Measurements from ENCODE around the gene THSD4. TPM values are rescaled to one million over a fixed set of nuclear protein-coding genes. Genes with fewer than 3 reads are reported as not detected.

Gene THSD4
- total and polyA plus RNA-seq, 2 donors (not counting 1 experiment from before 2014, with no cell fraction given): 43.1 to 95.5 TPM

DNA sequence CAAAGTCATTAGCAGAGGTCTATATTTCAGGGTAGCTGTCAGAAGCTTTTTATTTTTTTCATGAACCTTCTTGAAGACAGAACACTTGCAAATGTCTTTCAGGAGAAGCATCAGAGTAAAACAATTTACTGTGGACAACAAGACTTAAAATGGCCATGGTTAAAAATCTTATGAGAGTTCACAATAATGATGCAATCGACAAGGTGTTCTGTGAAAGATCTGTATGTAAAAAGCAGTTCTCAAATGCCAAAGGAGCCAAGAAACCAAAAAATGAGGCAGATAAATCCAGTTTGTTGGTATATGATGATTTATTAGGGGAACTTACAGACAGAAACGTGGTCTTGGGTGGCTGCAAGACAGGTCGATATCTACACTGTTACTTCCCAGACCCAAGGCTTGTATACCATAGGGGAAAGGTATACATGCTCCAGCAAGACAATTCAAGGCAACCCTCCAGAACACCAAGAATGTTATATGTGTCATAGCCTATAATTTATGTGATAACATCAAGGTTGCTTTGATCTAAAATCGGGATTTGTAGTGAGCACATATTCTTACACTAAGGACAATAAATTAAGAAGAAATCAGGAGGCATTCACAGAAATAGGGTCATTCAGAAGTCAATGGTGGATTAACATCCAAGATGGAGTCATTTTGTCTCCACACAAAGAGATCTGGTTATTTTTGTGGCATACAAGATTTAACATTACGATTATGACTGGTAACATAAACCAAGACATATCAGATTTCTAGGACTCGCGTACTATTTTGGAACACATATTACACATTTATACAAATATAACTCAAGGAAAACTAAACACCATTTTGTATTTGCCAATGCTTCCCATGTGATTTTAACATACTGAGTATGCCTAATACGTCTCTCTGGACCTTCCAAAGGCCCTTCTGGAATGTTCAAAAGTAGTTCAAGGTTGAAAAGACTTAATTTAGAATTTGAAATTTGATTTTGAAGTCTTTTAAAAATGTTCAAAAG is 316.4 kb downstream of the THSD4 start:
- no peaks in the 10 kb centered on the region for H3K27me3 ChIP-seq (ENCODE audit: control insufficient read depth, insufficient read depth, low read length)
- H4K20me1 ChIP-seq (ENCODE audit: control insufficient read depth, extremely low read depth, insufficient read depth, low read length): no peaks in the 10 kb centered on the region
- H3K4me3 ChIP-seq (replicated peaks in 1 of 4; ENCODE audit: control extremely low read depth in 1 of 4, insufficient read depth in 1 of 4, low read depth in 3 of 4, low read length in 4 of 4): no peak overlapping the region
- DNase-seq (ENCODE audit: low read depth in 2 of 2): peak in 1 of 2 donors; percentile 74
- no peaks in the 10 kb centered on the region for H3K4me1 ChIP-seq (ENCODE audit: control insufficient read depth, extremely low read depth, insufficient read depth, low read length)
- no peaks in the 10 kb centered on the region for H3K9me3 ChIP-seq (ENCODE audit: control insufficient read depth, insufficient read depth, low read depth, low read length)
- no peak overlapping the region for H3K27ac ChIP-seq (ENCODE audit: insufficient read depth, low read length)
- no peak overlapping the region for H2AFZ ChIP-seq (ENCODE audit: low read length)
- no peak overlapping the region for H3K4me2 ChIP-seq (ENCODE audit: extremely low read depth, insufficient read depth, low read length)
- no peaks in the 10 kb centered on the region for H3K36me3 ChIP-seq (ENCODE audit: control insufficient read depth, insufficient read depth, low read length)
- H3K9ac ChIP-seq (ENCODE audit: insufficient read depth, low read length): no peak overlapping the region
- TF ChIP-seq, protein P1, sequence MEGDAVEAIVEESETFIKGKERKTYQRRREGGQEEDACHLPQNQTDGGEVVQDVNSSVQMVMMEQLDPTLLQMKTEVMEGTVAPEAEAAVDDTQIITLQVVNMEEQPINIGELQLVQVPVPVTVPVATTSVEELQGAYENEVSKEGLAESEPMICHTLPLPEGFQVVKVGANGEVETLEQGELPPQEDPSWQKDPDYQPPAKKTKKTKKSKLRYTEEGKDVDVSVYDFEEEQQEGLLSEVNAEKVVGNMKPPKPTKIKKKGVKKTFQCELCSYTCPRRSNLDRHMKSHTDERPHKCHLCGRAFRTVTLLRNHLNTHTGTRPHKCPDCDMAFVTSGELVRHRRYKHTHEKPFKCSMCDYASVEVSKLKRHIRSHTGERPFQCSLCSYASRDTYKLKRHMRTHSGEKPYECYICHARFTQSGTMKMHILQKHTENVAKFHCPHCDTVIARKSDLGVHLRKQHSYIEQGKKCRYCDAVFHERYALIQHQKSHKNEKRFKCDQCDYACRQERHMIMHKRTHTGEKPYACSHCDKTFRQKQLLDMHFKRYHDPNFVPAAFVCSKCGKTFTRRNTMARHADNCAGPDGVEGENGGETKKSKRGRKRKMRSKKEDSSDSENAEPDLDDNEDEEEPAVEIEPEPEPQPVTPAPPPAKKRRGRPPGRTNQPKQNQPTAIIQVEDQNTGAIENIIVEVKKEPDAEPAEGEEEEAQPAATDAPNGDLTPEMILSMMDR (conservative IDR thresholded peaks at IDR 0.05 in 1 of 2, IDR thresholded peaks at IDR 0.05 in 1 of 2; ENCODE audit: low read depth in 1 of 2, low read length in 2 of 2): no peak
- TF ChIP-seq EZH2 (IDR thresholded peaks at IDR 0.05; ENCODE audit: low read length, missing control alignments): no peak
- no peaks in the 10 kb centered on the region for H3K79me2 ChIP-seq (ENCODE audit: control insufficient read depth, insufficient read depth, low read length)

DNA sequence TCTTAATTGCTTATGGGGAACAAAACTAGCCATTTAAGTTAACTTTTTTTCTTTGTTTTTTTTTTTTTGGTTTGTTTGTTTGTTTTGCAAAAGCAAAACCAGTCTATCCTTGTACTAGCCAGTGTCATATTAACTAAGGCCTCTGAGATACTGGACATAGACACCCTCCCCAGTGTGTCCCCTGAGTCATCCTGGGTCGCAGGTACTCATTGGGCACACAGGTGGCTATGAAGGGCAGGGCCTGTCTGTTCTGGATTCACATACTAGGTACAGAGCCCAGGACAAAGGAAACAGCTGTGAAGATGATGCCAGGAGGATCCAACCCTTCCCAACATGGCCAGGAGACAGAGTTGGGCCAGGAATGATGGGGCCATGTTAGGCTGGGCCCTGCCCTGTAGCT is 318.1 kb downstream of the THSD4 start:
- no peak overlapping the region for H3K27ac ChIP-seq (ENCODE audit: insufficient read depth, low read length)
- H3K36me3 ChIP-seq (ENCODE audit: control insufficient read depth, insufficient read depth, low read length): no peaks in the 10 kb centered on the region
- no peak overlapping the region for H3K4me2 ChIP-seq (ENCODE audit: extremely low read depth, insufficient read depth, low read length)
- H4K20me1 ChIP-seq (ENCODE audit: control insufficient read depth, extremely low read depth, insufficient read depth, low read length): no peaks in the 10 kb centered on the region
- H2AFZ ChIP-seq (ENCODE audit: low read length): no peak overlapping the region
- H3K4me1 ChIP-seq (ENCODE audit: control insufficient read depth, extremely low read depth, insufficient read depth, low read length): no peaks in the 10 kb centered on the region
- TF ChIP-seq EZH2 (IDR thresholded peaks at IDR 0.05; ENCODE audit: low read length, missing control alignments): no peak
- TF ChIP-seq, protein P1 (conservative IDR thresholded peaks at IDR 0.05 in 1 of 2, IDR thresholded peaks at IDR 0.05 in 1 of 2; ENCODE audit: low read depth in 1 of 2, low read length in 2 of 2): no peak
- no peak overlapping the region for H3K9ac ChIP-seq (ENCODE audit: insufficient read depth, low read length)
- no peak for DNase-seq (ENCODE audit: low read depth in 2 of 2)
- no peaks in the 10 kb centered on the region for H3K27me3 ChIP-seq (ENCODE audit: control insufficient read depth, insufficient read depth, low read length)
- H3K9me3 ChIP-seq (ENCODE audit: control insufficient read depth, insufficient read depth, low read depth, low read length): no peaks in the 10 kb centered on the region
- H3K79me2 ChIP-seq (ENCODE audit: control insufficient read depth, insufficient read depth, low read length): no peaks in the 10 kb centered on the region
- H3K4me3 ChIP-seq (replicated peaks in 1 of 4; ENCODE audit: control extremely low read depth in 1 of 4, insufficient read depth in 1 of 4, low read depth in 3 of 4, low read length in 4 of 4): no peak overlapping the region

DNA sequence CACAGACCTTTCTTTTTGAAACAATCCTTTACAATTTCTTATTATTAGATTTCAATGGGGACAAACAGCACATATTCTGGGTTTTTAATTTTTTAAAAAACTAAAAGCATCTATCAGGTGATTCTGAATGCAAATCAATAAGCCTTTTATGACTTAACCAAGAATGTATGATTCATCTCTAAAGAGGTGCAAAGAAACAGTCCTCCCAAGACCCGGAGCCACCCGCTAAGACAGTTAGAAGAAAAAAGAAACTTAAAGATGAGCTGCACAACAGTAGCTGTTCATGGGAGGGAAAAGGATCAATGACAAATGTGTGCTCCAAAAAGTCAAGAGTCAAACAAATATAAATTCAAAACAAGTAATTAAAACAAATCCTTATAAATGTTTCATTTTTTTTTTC is 319.5 kb downstream of the THSD4 start:
- no peak overlapping the region for H3K27ac ChIP-seq (ENCODE audit: insufficient read depth, low read length)
- no peaks in the 10 kb centered on the region for H3K27me3 ChIP-seq (ENCODE audit: control insufficient read depth, insufficient read depth, low read length)
- H3K4me2 ChIP-seq (ENCODE audit: extremely low read depth, insufficient read depth, low read length): no peak overlapping the region
- H2AFZ ChIP-seq (ENCODE audit: low read length): no peak overlapping the region
- H3K9ac ChIP-seq (ENCODE audit: insufficient read depth, low read length): no peak overlapping the region
- no peaks in the 10 kb centered on the region for H4K20me1 ChIP-seq (ENCODE audit: control insufficient read depth, extremely low read depth, insufficient read depth, low read length)
- H3K4me1 ChIP-seq (ENCODE audit: control insufficient read depth, extremely low read depth, insufficient read depth, low read length): no peaks in the 10 kb centered on the region
- H3K36me3 ChIP-seq (ENCODE audit: control insufficient read depth, insufficient read depth, low read length): no peaks in the 10 kb centered on the region
- no peaks in the 10 kb centered on the region for H3K9me3 ChIP-seq (ENCODE audit: control insufficient read depth, insufficient read depth, low read depth, low read length)
- TF ChIP-seq EZH2 (IDR thresholded peaks at IDR 0.05; ENCODE audit: low read length, missing control alignments): no peak
- TF ChIP-seq, protein P1 (conservative IDR thresholded peaks at IDR 0.05 in 1 of 2, IDR thresholded peaks at IDR 0.05 in 1 of 2; ENCODE audit: low read depth in 1 of 2, low read length in 2 of 2): no peak
- H3K79me2 ChIP-seq (ENCODE audit: control insufficient read depth, insufficient read depth, low read length): no peaks in the 10 kb centered on the region
- H3K4me3 ChIP-seq (replicated peaks in 1 of 4; ENCODE audit: control extremely low read depth in 1 of 4, insufficient read depth in 1 of 4, low read depth in 3 of 4, low read length in 4 of 4): no peak overlapping the region
- DNase-seq (ENCODE audit: low read depth in 2 of 2): peak in 1 of 2 donors; percentile 45

Data from fibroblast of lung (primary cell).